GM12878 (cell line): ENCODE data around the gene AKAP12. TPM values are rescaled to one million over a fixed set of nuclear protein-coding genes. Genes with fewer than 3 reads are reported as not detected.

Source experiments
- ASH2L ChIP-seq: fragments of 300-600, 200-600 bp; sonication (generic); IDR thresholded peaks from 2 replicates; pipeline ENCODE4 v1.6.1; 2017; ENCODE audit warnings: low read depth, mild to moderate bottlenecking, borderline replicate concordance
- BCL3 ChIP-seq: IDR thresholded peaks from 2 replicates; pipeline ENCODE4 v1.6.1; 2011; ENCODE audit warnings: borderline replicate concordance, low read depth, mild to moderate bottlenecking, moderate library complexity, low read length; ENCODE audit not compliant: insufficient read depth, poor library complexity, severe bottlenecking
- CBFB ChIP-seq: IDR thresholded peaks from 2 replicates; pipeline ENCODE4 v1.6.1; 2016; ENCODE audit warnings: antibody characterized with exemption, low read depth
- FOS ChIP-seq: IDR thresholded peaks from 3 replicates; pipeline ENCODE4 v1.6.1; 2011; ENCODE audit warnings: borderline replicate concordance; ENCODE audit not compliant: insufficient read length; ENCODE audit errors: extremely low read depth
- HSF1 ChIP-seq: fragments of 150-350 bp; IDR thresholded peaks from 2 replicates; pipeline ENCODE4 v1.6.1; 2014; ENCODE audit warnings: mild to moderate bottlenecking, low read depth, low read length
- IKZF1 ChIP-seq: fragments of 450-650 bp; conservative IDR thresholded peaks from 2 replicates; pipeline ENCODE4 v1.6.1; 2017; ENCODE audit warnings: antibody characterized with exemption, mild to moderate bottlenecking
- JUND ChIP-seq: IDR thresholded peaks from 2 replicates; pipeline ENCODE4 v1.6.1; 2012; ENCODE audit warnings: low read depth, mild to moderate bottlenecking, low read length, improper control_type of control experiment, moderate library complexity
- KAT2A ChIP-seq: conservative IDR thresholded peaks from 2 replicates; pipeline ENCODE4 v1.6.1; 2011; ENCODE audit warnings: low read depth, low read length; ENCODE audit not compliant: control insufficient read depth
- KDM1A ChIP-seq: fragments of 200-600 bp; sonication (generic); IDR thresholded peaks from 2 replicates; pipeline ENCODE4 v1.6.1; 2016; ENCODE audit warnings: borderline replicate concordance
- MEF2A ChIP-seq: IDR thresholded peaks from 2 replicates; pipeline ENCODE4 v1.6.1; 2011; ENCODE audit warnings: low read depth, mild to moderate bottlenecking, low read length, moderate library complexity; ENCODE audit not compliant: insufficient read depth
- MTA2 ChIP-seq: fragments of 450-650 bp; IDR thresholded peaks from 2 replicates; pipeline ENCODE4 v1.6.1; 2016; ENCODE audit warnings: low read depth, mild to moderate bottlenecking, moderate library complexity
- POLR2AphosphoS2 ChIP-seq: IDR thresholded peaks from 2 replicates; pipeline ENCODE4 v1.6.1; 2011; ENCODE audit warnings: low read depth, mild to moderate bottlenecking, low read length, improper control_type of control experiment, moderate library complexity
- REST ChIP-seq: IDR thresholded peaks from 2 replicates; pipeline ENCODE4 v1.6.1; 2012; ENCODE audit warnings: mild to moderate bottlenecking, low read depth, low read length
- SMARCA5 ChIP-seq: fragments of 450-650 bp; IDR thresholded peaks from 2 replicates; pipeline ENCODE4 v1.6.1; 2017; ENCODE audit warnings: mild to moderate bottlenecking
- SP1 ChIP-seq: IDR thresholded peaks from one replicate; pipeline ENCODE4 v1.6.1; 2011; ENCODE audit warnings: low read depth, low read length
- SREBF1 ChIP-seq: IDR thresholded peaks from 2 replicates; pipeline ENCODE4 v1.6.1; 2012; ENCODE audit warnings: mild to moderate bottlenecking, low read length
- SUZ12 ChIP-seq: fragments of 200-600 bp; sonication (generic); IDR thresholded peaks from one replicate; pipeline ENCODE4 v1.6.1; 2018; ENCODE audit warnings: antibody characterized with exemption, mild to moderate bottlenecking; ENCODE audit not compliant: unreplicated experiment
- ZNF207 ChIP-seq: fragments of 450-650 bp; IDR thresholded peaks from 2 replicates; pipeline ENCODE4 v1.6.1; 2014; ENCODE audit warnings: antibody characterized with exemption, mild to moderate bottlenecking, borderline replicate concordance
- polyA plus RNA-seq, 11 experiments: library from polyadenylated mRNA; depleted of rRNA in 4 of 11; unstranded in 6 of 11; stranded (reverse) in 5 of 11; fragments of >200 nt; fragmentation: Nextera tagmentation in 4 of 11; fragmentation: Illumina TruSeq in 1 of 11; extraction: Ambion mirVana in 4 of 11; extraction: Trizol in 1 of 11; gene quantifications; 1 replicate in 1 of 11; 2 replicates in 10 of 11; pipeline versions ENCODE4 v1.2.1 to v1.2.3, GENCODE V29; 2011 to 2016; ENCODE audit warnings: inconsistent platforms in 2 of 11, missing spikeins in 2 of 11, low read depth in 1 of 11
- total RNA-seq, 4 experiments: library from RNA; depleted of rRNA in 3 of 4; stranded (reverse); fragments of >200 nt in 3 of 4; fragmentation: Illumina TruSeq in 1 of 4; extraction: Trizol in 1 of 4; gene quantifications; 2 replicates each; pipeline versions ENCODE4 v1.2.1 to v1.2.3, GENCODE V29; 2013 to 2021
- TF ChIP-seq, protein P1 (sequence below): IDR thresholded peaks from 2 replicates; pipeline ENCODE4 v1.6.1; 2012; ENCODE audit warnings: low read depth, low read length, improper control_type of control experiment
- TF ChIP-seq, protein P2 (sequence below): fragments of 450-650 bp; IDR thresholded peaks from 2 replicates; pipeline ENCODE4 v1.6.1; 2018; ENCODE audit warnings: borderline replicate concordance, mild to moderate bottlenecking; ENCODE audit not compliant: partially characterized antibody

Gene AKAP12
- total and polyA plus RNA-seq, 10 of the 15 experiments (the other 5 are each of a cell fraction or from before 2014, with no cell fraction given), result under 0.01 to 0.72 (median 0.06) TPM; not detected in 4

GRCh38 chr6:151390851-151391470, 151.2 kb downstream of the AKAP12 start (continued):
- TF ChIP-seq REST, result no peak
- TF ChIP-seq, protein P1, sequence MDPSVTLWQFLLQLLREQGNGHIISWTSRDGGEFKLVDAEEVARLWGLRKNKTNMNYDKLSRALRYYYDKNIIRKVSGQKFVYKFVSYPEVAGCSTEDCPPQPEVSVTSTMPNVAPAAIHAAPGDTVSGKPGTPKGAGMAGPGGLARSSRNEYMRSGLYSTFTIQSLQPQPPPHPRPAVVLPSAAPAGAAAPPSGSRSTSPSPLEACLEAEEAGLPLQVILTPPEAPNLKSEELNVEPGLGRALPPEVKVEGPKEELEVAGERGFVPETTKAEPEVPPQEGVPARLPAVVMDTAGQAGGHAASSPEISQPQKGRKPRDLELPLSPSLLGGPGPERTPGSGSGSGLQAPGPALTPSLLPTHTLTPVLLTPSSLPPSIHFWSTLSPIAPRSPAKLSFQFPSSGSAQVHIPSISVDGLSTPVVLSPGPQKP, result no peak
- TF ChIP-seq CBFB, result no peak; the same call in 1 of the 2 replicates
- no peak for TF ChIP-seq JUND
- no peak for TF ChIP-seq KDM1A
- TF ChIP-seq, protein P2, sequence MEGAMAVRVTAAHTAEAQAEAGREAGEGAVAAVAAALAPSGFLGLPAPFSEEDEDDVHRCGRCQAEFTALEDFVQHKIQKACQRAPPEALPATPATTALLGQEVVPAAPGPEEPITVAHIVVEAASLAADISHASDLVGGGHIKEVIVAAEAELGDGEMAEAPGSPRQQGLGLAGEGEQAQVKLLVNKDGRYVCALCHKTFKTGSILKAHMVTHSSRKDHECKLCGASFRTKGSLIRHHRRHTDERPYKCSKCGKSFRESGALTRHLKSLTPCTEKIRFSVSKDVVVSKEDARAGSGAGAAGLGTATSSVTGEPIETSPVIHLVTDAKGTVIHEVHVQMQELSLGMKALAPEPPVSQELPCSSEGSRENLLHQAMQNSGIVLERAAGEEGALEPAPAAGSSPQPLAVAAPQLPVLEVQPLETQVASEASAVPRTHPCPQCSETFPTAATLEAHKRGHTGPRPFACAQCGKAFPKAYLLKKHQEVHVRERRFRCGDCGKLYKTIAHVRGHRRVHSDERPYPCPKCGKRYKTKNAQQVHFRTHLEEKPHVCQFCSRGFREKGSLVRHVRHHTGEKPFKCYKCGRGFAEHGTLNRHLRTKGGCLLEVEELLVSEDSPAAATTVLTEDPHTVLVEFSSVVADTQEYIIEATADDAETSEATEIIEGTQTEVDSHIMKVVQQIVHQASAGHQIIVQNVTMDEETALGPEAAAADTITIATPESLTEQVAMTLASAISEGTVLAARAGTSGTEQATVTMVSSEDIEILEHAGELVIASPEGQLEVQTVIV, result no peak
- no peak for TF ChIP-seq MEF2A
- peak; percentile 70; the same call in 1 of the 2 replicates for TF ChIP-seq SMARCA5
- TF ChIP-seq POLR2AphosphoS2, result peak; percentile 44; the same call in 1 of the 2 replicates
- TF ChIP-seq SUZ12, result no peak
- no peak for TF ChIP-seq ASH2L
- TF ChIP-seq SREBF1, result no peak
- TF ChIP-seq BCL3, result no peak
- no peak for TF ChIP-seq SP1
- TF ChIP-seq KAT2A, result no peak
- TF ChIP-seq FOS, result no peak
- no peak for TF ChIP-seq HSF1
- peak; percentile 88 for TF ChIP-seq ZNF207
- TF ChIP-seq MTA2, result no peak
- peak; percentile 66; the same call in 1 of the 2 replicates for TF ChIP-seq IKZF1
